MCF 10A (cell line): ENCODE measurements around the gene CD7. TPM values are rescaled to one million over a fixed set of nuclear protein-coding genes. Genes with fewer than 3 reads are reported as not detected.
A peak's percentile ranks its signal among the peaks of the same experiment; 100 is the strongest.

ENCODE experiments used
- BruUV-seq: library from RNA; stranded (reverse); fragments of 400-500 nt; replicated peaks from 2 replicates; lab custom pipeline; 2021; lab: Mats Ljungman, UMichigan
- CTCF ChIA-PET: fragments of 300-600 bp; sonication (Branson Sonifier 250); formaldehyde crosslinking; extraction: SDS; loops from one replicate; lab custom pipeline; 2021; ENCODE audit warnings: antibody characterized with exemption, inconsistent platforms; lab: Yijun Ruan, JAX
- POLR2A ChIA-PET: fragments of 300-600, 350-650 bp; sonication (Branson Sonifier 250); formaldehyde crosslinking; extraction: SDS; loops from one replicate; lab custom pipeline; 2020; ENCODE audit warnings: antibody characterized with exemption, inconsistent platforms; lab: Yijun Ruan, JAX
- DNase-seq: peaks from one replicate; pipeline ENCODE4 v3.0.0-alpha.2; 2018; ENCODE audit not compliant: unreplicated experiment
- H3K27ac Mint-ChIP-seq: one replicate; pipeline ENCODE4 v1.8.0; 2022; ENCODE audit warnings: mild to moderate bottlenecking, low read depth, mixed read lengths; ENCODE audit not compliant: unreplicated experiment
- H3K27me3 Mint-ChIP-seq: one replicate; pipeline ENCODE4 v1.8.0; 2022; ENCODE audit warnings: mixed read lengths; ENCODE audit not compliant: insufficient read depth, unreplicated experiment
- H3K36me3 Mint-ChIP-seq: one replicate; pipeline ENCODE4 v1.8.0; 2022; ENCODE audit warnings: mild to moderate bottlenecking, moderate library complexity, mixed read lengths; ENCODE audit not compliant: insufficient read depth, unreplicated experiment
- H3K4me1 Mint-ChIP-seq: one replicate; pipeline ENCODE4 v1.8.0; 2022; ENCODE audit warnings: mixed read lengths; ENCODE audit not compliant: insufficient read depth, unreplicated experiment
- H3K4me3 Mint-ChIP-seq: one replicate; pipeline ENCODE4 v1.8.0; 2022; ENCODE audit warnings: mild to moderate bottlenecking, moderate library complexity, mixed read lengths; ENCODE audit not compliant: unreplicated experiment
- H3K9me3 Mint-ChIP-seq: one replicate; pipeline ENCODE4 v1.8.0; 2022; ENCODE audit warnings: mixed read lengths; ENCODE audit not compliant: unreplicated experiment
- intact Hi-C: fragments of 100-400 bp; cut with micrococcal nuclease; formaldehyde crosslinking; loops from 2 replicates; pipeline ENCODE4 v1.14.1; 2022
- total RNA-seq: library from RNA; stranded (reverse); gene quantifications from 2 replicates; pipeline ENCODE4 v1.2.3, GENCODE V29; 2022
- TF ChIP-seq, protein P1 (sequence below): fragments of 200-600 bp; IDR thresholded peaks from one replicate; pipeline ENCODE4 v1.8.0; 2022; ENCODE audit warnings: antibody characterized with exemption, mild to moderate bottlenecking; ENCODE audit not compliant: unreplicated experiment

CD7 gene
- total RNA-seq, 1 experiment from 2014 or later, result 0.63 TPM

- TF ChIP-seq, protein P1, sequence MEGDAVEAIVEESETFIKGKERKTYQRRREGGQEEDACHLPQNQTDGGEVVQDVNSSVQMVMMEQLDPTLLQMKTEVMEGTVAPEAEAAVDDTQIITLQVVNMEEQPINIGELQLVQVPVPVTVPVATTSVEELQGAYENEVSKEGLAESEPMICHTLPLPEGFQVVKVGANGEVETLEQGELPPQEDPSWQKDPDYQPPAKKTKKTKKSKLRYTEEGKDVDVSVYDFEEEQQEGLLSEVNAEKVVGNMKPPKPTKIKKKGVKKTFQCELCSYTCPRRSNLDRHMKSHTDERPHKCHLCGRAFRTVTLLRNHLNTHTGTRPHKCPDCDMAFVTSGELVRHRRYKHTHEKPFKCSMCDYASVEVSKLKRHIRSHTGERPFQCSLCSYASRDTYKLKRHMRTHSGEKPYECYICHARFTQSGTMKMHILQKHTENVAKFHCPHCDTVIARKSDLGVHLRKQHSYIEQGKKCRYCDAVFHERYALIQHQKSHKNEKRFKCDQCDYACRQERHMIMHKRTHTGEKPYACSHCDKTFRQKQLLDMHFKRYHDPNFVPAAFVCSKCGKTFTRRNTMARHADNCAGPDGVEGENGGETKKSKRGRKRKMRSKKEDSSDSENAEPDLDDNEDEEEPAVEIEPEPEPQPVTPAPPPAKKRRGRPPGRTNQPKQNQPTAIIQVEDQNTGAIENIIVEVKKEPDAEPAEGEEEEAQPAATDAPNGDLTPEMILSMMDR, result no peak
- intact Hi-C loops, result loop anchor here (10.0 kb wide), 1 partner anchor 168 kb away; no protein-coding TSS in a partner anchor
- Mint-ChIP-seq H3K4me1 (peaks cover 9% of the 10 kb centered on the region), H3K36me3 (no peaks in the 10 kb centered on the region), H3K27me3 (no peaks in the 10 kb centered on the region), H3K9me3 (no peaks in the 10 kb centered on the region), H3K4me3 (no peak overlapping the region), H3K27ac (peak overlapping the region; percentile 73)
- ChIA-PET POLR2A (interaction anchor here (0.6 to 1.9 kb wide), 5 partner anchors 9 to 359 kb away, joined by 3 to 11 read pairs (median 3); partner anchors contain the start of gene FN3KRP), CTCF (interaction anchor here (0.7 to 1.4 kb wide), 2 partner anchors 14 to 61 kb away, joined by 3 read pairs; partner anchors contain the start of genes HEXD and OGFOD3)
- no TSS peak for BruUV-seq
- no peak for DNase-seq
Observed at GRCh38 chr17:82356845-82357355, 39.5 kb upstream of the CD7 start.

- Mint-ChIP-seq H3K4me3 (no peak overlapping the region), H3K4me1 (peaks cover 9% of the 10 kb centered on the region), H3K36me3 (no peaks in the 10 kb centered on the region), H3K27me3 (no peaks in the 10 kb centered on the region), H3K9me3 (no peaks in the 10 kb centered on the region), H3K27ac (peak overlapping the region; percentile 73)
- ChIA-PET POLR2A (interaction anchor here (0.9 to 1.9 kb wide), 8 partner anchors 11 to 360 kb away, joined by 3 to 11 read pairs (median 4); partner anchors contain the start of genes FN3KRP and HEXD), CTCF (interaction anchor here (0.7 to 1.4 kb wide), 2 partner anchors 15 to 62 kb away, joined by 3 read pairs; partner anchors contain the start of genes HEXD and OGFOD3)
- no TSS peak for BruUV-seq
- intact Hi-C loops, result loop anchor here (10.0 kb wide), 1 partner anchor 169 kb away; no protein-coding TSS in a partner anchor
- TF ChIP-seq, protein P1, result no peak
- peak; percentile 59 for DNase-seq
Observed at GRCh38 chr17:82355770-82356427, 38.5 kb upstream of the CD7 start.

DNA sequence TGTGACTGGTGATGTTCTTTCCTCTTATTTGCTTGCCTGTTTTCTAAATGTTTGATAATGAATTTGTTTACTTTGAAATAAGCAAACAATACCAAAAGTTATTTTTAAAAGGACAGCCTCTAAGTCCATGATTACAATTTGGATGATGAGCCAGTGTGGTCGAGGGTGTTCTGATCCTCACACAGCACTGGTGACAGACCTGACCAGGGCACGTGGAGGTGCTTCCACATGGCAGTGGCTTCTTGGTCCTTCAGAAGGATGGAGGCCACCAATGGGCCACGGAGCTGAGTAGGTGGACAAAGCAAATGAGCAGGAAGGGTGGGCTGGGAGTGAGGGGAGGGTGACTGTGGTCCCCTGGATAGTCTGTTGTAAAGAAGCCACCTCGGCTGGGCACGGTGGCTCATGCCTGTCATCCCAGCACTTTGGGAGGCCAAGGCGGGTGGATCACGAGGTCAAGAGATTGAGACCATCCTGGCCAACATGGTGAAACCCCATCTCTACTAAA lies 37.4 kb upstream of the CD7 start:
- ChIA-PET CTCF (no interaction called here), POLR2A (interaction anchor here (1.9 kb wide), 1 partner anchor 173 kb away, joined by 6 read pairs; no protein-coding TSS in a partner anchor)
- DNase-seq, result no peak
- TF ChIP-seq, protein P1, result no peak
- Mint-ChIP-seq H3K27ac (no peak overlapping the region), H3K9me3 (no peaks in the 10 kb centered on the region), H3K27me3 (no peaks in the 10 kb centered on the region), H3K36me3 (no peaks in the 10 kb centered on the region), H3K4me3 (no peak overlapping the region), H3K4me1 (peaks cover 9% of the 10 kb centered on the region)
- intact Hi-C loops, result loop anchor here (10.0 kb wide), 1 partner anchor 170 kb away; no protein-coding TSS in a partner anchor
- no TSS peak for BruUV-seq

DNA sequence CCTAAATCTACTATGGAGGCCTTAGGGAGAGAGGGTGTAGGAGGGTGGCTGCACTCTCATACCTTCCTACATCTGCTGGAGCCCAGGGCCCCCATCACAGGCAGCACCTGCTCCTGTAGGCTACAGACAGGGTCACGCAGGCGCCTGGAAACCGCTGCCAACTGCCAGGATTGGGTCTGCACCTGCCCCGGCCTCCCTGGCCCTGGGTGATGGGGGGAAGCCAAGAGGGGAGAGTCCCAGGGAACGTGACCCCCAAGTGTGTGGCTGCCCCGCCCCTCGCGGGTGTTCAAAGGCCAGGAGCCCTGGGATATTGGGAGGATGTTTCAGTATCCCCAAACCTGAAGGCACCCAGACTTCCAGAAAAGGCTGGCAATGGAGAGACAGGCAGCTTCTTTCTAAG lies 36.1 kb upstream of the CD7 start:
- Mint-ChIP-seq H3K4me1 (peaks cover 13% of the 10 kb centered on the region), H3K4me3 (no peak overlapping the region), H3K36me3 (no peaks in the 10 kb centered on the region), H3K9me3 (no peaks in the 10 kb centered on the region), H3K27me3 (peaks cover 7% of the 10 kb centered on the region), H3K27ac (no peak overlapping the region)
- ChIA-PET POLR2A (no interaction called here), CTCF (interaction anchor here (1.6 to 3.4 kb wide), 2 partner anchors 15 to 71 kb away, joined by 5 to 14 read pairs; no protein-coding TSS in a partner anchor)
- intact Hi-C loops, result loop anchor here (2.0 to 10.0 kb wide), 3 partner anchors 61 to 421 kb away; no protein-coding TSS in a partner anchor
- TF ChIP-seq, protein P1, result no peak
- no TSS peak for BruUV-seq
- no peak for DNase-seq
